HCT116 (cell line): ENCODE results near the gene GPR78. TPM values are rescaled to one million over a fixed set of nuclear protein-coding genes. Genes with fewer than 3 reads are reported as not detected.

ENCODE experiments used
- ATAC-seq: fragments of 200-7000 bp; cut with Tn5 transposase; 2 replicates; pipeline ENCODE4 v1.9.1; 2020; ENCODE audit warnings: mild to moderate bottlenecking, moderate library complexity
- BruUV-seq: library from RNA; stranded (reverse); fragments of 400-500 nt; replicated peaks from 2 replicates; lab custom pipeline; 2021; lab: Mats Ljungman, UMichigan
- CTCF ChIA-PET: fragments of 300-600 bp; sonication (Branson Sonifier 250); formaldehyde crosslinking; loops from one replicate; lab custom pipeline; 2021; ENCODE audit warnings: antibody characterized with exemption; lab: Charles Lee
- POLR2A ChIA-PET: fragments of 300-600, 350-600 bp; sonication (Branson Sonifier 250); formaldehyde crosslinking; loops from one replicate; lab custom pipeline; 2021; ENCODE audit warnings: antibody characterized with exemption; lab: Charles Lee
- RAD21 ChIA-PET, 2 experiments: fragments of 300-600 bp; sonication (Branson Sonifier 250); formaldehyde crosslinking; loops; one replicate each; lab custom pipeline; 2023; ENCODE audit warnings: low total read pairs in 2 of 2; ENCODE audit not compliant: uncharacterized antibody in 2 of 2, unreplicated experiment in 2 of 2, low non-redundant PET in 1 of 2; lab: Charles Lee
- DNase-seq: peaks from one replicate; pipeline ENCODE4 v3.0.0-alpha.2; 2010; ENCODE audit warnings: low read depth, low spot score
- H2AFZ ChIP-seq: fragments of 200-600 bp; shearing (Covaris generic), sonication (generic); 2 replicates; pipeline ENCODE4 v1.6.1; 2017; ENCODE audit warnings: low read depth, mixed run types, mixed read lengths, antibody characterized with exemption, low read length; ENCODE audit not compliant: poor library complexity, severe bottlenecking
- H3K27ac ChIP-seq: 2 replicates; pipeline ENCODE4 v1.5.1; 2012; ENCODE audit warnings: low read depth, low read length
- H3K27me3 ChIP-seq: fragments of 200-600 bp; sonication (generic); 2 replicates; pipeline ENCODE4 v1.6.1; 2016; ENCODE audit warnings: mixed run types, low read length, mixed read lengths; ENCODE audit not compliant: insufficient read depth
- H3K36me3 ChIP-seq, 2 experiments: fragments of 200-500 bp in 1 of 2; fragments of 200-600 bp in 1 of 2; sonication (Bioruptor generic) in 1 of 2; sonication (generic) in 1 of 2; 2 replicates each; pipeline versions ENCODE4 v1.5.1 to v1.6.1; 2014 to 2016; ENCODE audit warnings: low read length in 2 of 2, inconsistent platforms in 1 of 2, mixed read lengths in 1 of 2, mixed run types in 1 of 2; ENCODE audit not compliant: insufficient read depth in 2 of 2, control insufficient read depth in 1 of 2
- H3K4me1 ChIP-seq, 2 experiments: fragments of 200-600 bp in 1 of 2; sonication (generic) in 1 of 2; 2 replicates each; pipeline versions ENCODE4 v1.5.1 to v1.6.1; 2012 to 2017; ENCODE audit warnings: low read length in 2 of 2, inconsistent platforms in 1 of 2, mild to moderate bottlenecking in 1 of 2, mixed read lengths in 1 of 2, mixed run types in 1 of 2, moderate library complexity in 1 of 2; ENCODE audit not compliant: insufficient read depth in 2 of 2, control insufficient read depth in 1 of 2
- H3K4me2 ChIP-seq: fragments of 200-600 bp; sonication (generic); 2 replicates; pipeline ENCODE4 v1.6.1; 2017; ENCODE audit warnings: mixed run types, low read length, mixed read lengths
- H3K4me3 ChIP-seq, 2 experiments: fragments of 200-600 bp in 1 of 2; sonication (generic) in 1 of 2; replicated peaks in 1 of 2; 2 replicates each; pipeline ENCODE4 v1.5.1; 2011 to 2016; ENCODE audit warnings: low read length in 2 of 2, control low read depth in 1 of 2, low read depth in 1 of 2, mild to moderate bottlenecking in 1 of 2, mixed read lengths in 1 of 2, mixed run types in 1 of 2
- H3K79me2 ChIP-seq: fragments of 200-600 bp; sonication (generic); 2 replicates; pipeline ENCODE4 v1.6.1; 2017; ENCODE audit warnings: mild to moderate bottlenecking, mixed run types, low read length, moderate library complexity, mixed read lengths; ENCODE audit not compliant: insufficient read depth
- H3K9ac ChIP-seq: fragments of 200-600 bp; sonication (generic); 2 replicates; pipeline ENCODE4 v1.6.1; 2016; ENCODE audit warnings: low read length, mixed read lengths
- H3K9me2 ChIP-seq: fragments of 200-600 bp; sonication (generic), shearing (Covaris generic); 2 replicates; pipeline ENCODE4 v1.6.1; 2017; ENCODE audit warnings: mixed run types, mild to moderate bottlenecking, moderate library complexity; ENCODE audit not compliant: insufficient read depth
- H3K9me3 ChIP-seq, 2 experiments: fragments of 200-500 bp in 1 of 2; fragments of 200-600 bp in 1 of 2; sonication (Bioruptor generic) in 1 of 2; sonication (generic) in 1 of 2; 2 replicates each; pipeline ENCODE4 v1.6.1; 2014 to 2017; ENCODE audit warnings: low read length in 2 of 2, mixed read lengths in 2 of 2, inconsistent platforms in 1 of 2, low read depth in 1 of 2, mild to moderate bottlenecking in 1 of 2, mixed run types in 1 of 2, moderate library complexity in 1 of 2; ENCODE audit not compliant: control insufficient read depth in 1 of 2, insufficient read depth in 1 of 2
- H4K20me1 ChIP-seq: fragments of 200-600 bp; sonication (generic), shearing (Covaris generic); 2 replicates; pipeline ENCODE4 v1.6.1; 2017; ENCODE audit warnings: mixed run types, mild to moderate bottlenecking, moderate library complexity; ENCODE audit not compliant: insufficient read depth
- ATF3 ChIP-seq: IDR thresholded peaks from 2 replicates; pipeline ENCODE4 v1.6.1; 2012
- CBX3 ChIP-seq: IDR thresholded peaks from 2 replicates; pipeline ENCODE4 v1.6.1; 2012; ENCODE audit warnings: low read depth
- CEBPB ChIP-seq: IDR thresholded peaks from 2 replicates; pipeline ENCODE4 v1.6.1; 2012; ENCODE audit warnings: low read depth
- CTCF ChIP-seq, 3 experiments: fragments of 200-600 bp in 1 of 3; sonication (generic) in 1 of 3; IDR thresholded peaks in 2 of 3; conservative IDR thresholded peaks in 1 of 3; 2 replicates each; pipeline ENCODE4 v1.5.1; 2012 to 2017; ENCODE audit warnings: low read depth in 2 of 3, low read length in 2 of 3, antibody characterized with exemption in 1 of 3, borderline replicate concordance in 1 of 3, control low read depth in 1 of 3, mild to moderate bottlenecking in 1 of 3, mixed read lengths in 1 of 3, mixed run types in 1 of 3, moderate library complexity in 1 of 3; ENCODE audit not compliant: insufficient read depth in 1 of 3
- EGR1 ChIP-seq: IDR thresholded peaks from 2 replicates; pipeline ENCODE4 v1.6.1; 2012; ENCODE audit warnings: low read depth
- ELF1 ChIP-seq: IDR thresholded peaks from 2 replicates; pipeline ENCODE4 v1.6.1; 2012; ENCODE audit warnings: low read depth, borderline replicate concordance
- EZH2 ChIP-seq: fragments of 200-600 bp; sonication (generic); IDR thresholded peaks from 2 replicates; pipeline ENCODE4 v1.6.1; 2017; ENCODE audit warnings: antibody characterized with exemption, mixed run types
- EZH2phosphoT487 ChIP-seq: fragments of 200-600 bp; IDR thresholded peaks from 2 replicates; pipeline ENCODE4 v1.6.1; 2018; ENCODE audit warnings: antibody characterized with exemption, borderline replicate concordance
- FOSL1 ChIP-seq: IDR thresholded peaks from 2 replicates; pipeline ENCODE4 v1.6.1; 2012; ENCODE audit warnings: low read depth
- JUND ChIP-seq: IDR thresholded peaks from 2 replicates; pipeline ENCODE4 v1.6.1; 2012
- MAX ChIP-seq: IDR thresholded peaks from 2 replicates; pipeline ENCODE4 v1.6.1; 2012
- POLR2A ChIP-seq: IDR thresholded peaks from 2 replicates; pipeline ENCODE4 v1.7.0; 2011; ENCODE audit warnings: borderline replicate concordance; ENCODE audit not compliant: insufficient read depth, insufficient read length; ENCODE audit errors: extremely low read depth
- RAD21 ChIP-seq: IDR thresholded peaks from 2 replicates; pipeline ENCODE4 v1.6.1; 2012; ENCODE audit warnings: low read depth, mild to moderate bottlenecking
- SP1 ChIP-seq: IDR thresholded peaks from 2 replicates; pipeline ENCODE4 v1.6.1; 2012; ENCODE audit warnings: low read depth
- SRF ChIP-seq: IDR thresholded peaks from 2 replicates; pipeline ENCODE4 v1.6.1; 2012; ENCODE audit warnings: low read depth
- TCF7L2 ChIP-seq: IDR thresholded peaks from 2 replicates; pipeline ENCODE4 v1.7.0; 2011; ENCODE audit warnings: borderline replicate concordance, inconsistent platforms; ENCODE audit not compliant: insufficient read depth, insufficient read length; ENCODE audit errors: extremely low read depth
- YY1 ChIP-seq: IDR thresholded peaks from 2 replicates; pipeline ENCODE4 v1.6.1; 2011; ENCODE audit warnings: low read length, low read depth, moderate library complexity, mild to moderate bottlenecking; ENCODE audit not compliant: insufficient replicate concordance; ENCODE audit errors: extremely low read depth
- ZBTB33 ChIP-seq: IDR thresholded peaks from 2 replicates; pipeline ENCODE4 v1.6.1; 2011; ENCODE audit warnings: mild to moderate bottlenecking, low read length, moderate library complexity; ENCODE audit not compliant: insufficient replicate concordance; ENCODE audit errors: extremely low read depth
- intact Hi-C: fragments of 100-400 bp; cut with micrococcal nuclease; formaldehyde crosslinking; loops from 2 replicates; pipeline ENCODE4 v1.10.0; 2022
- total RNA-seq: library from RNA; stranded (reverse); gene quantifications from one replicate; pipeline ENCODE4 v1.2.1, GENCODE V29; 2021; ENCODE audit not compliant: unreplicated experiment

The GPR78 gene
- total RNA-seq, 1 experiment from 2014 or later = not detected

GRCh38 chr4:8532245-8532781, 47.9 kb upstream of the GPR78 start:
- no peak overlapping the region for H3K9ac ChIP-seq
- POLR2A ChIA-PET = no interaction called here
- ATAC-seq = no peak
- no peaks in the 10 kb centered on the region for H3K9me2 ChIP-seq
- DNase-seq = no peak
- no peaks in the 10 kb centered on the region for H4K20me1 ChIP-seq
- no peak overlapping the region for H3K27ac ChIP-seq
- no peak overlapping the region for H3K4me3 ChIP-seq
- H3K36me3 ChIP-seq = no peaks in the 10 kb centered on the region
- H3K79me2 ChIP-seq = no peaks in the 10 kb centered on the region
- intact Hi-C loops = no loop called here
- peaks cover 25 to 44% of the 10 kb centered on the region in 2 experiments for H3K4me1 ChIP-seq
- BruUV-seq = no TSS peak
- H3K9me3 ChIP-seq = no peaks in the 10 kb centered on the region
- H2AFZ ChIP-seq = no peak overlapping the region
- CTCF ChIA-PET = no interaction called here
- H3K4me2 ChIP-seq = 0 out of 2 replicates have a peak overlapping the region, but pooled peaks have one; percentile 4
- RAD21 ChIA-PET = no interaction called here
- H3K27me3 ChIP-seq = no peaks in the 10 kb centered on the region
- TF ChIP-seq SRF (no peak), ELF1 (no peak), RAD21 (no peak), SP1 (no peak), EGR1 (no peak), TCF7L2 (no peak), FOSL1 (no peak), YY1 (no peak), JUND (no peak), ZBTB33 (no peak), MAX (no peak), ATF3 (no peak), CTCF (IDR thresholded peaks at IDR 0.05 in 2 of 3, conservative IDR thresholded peaks at IDR 0.05 in 1 of 3; ENCODE audit: borderline replicate concordance in 1 of 3, insufficient read depth in 1 of 3, low read depth in 2 of 3, low read length in 2 of 3) (no peak), CEBPB (no peak), POLR2A (no peak), EZH2 (no peak), CBX3 (no peak), EZH2phosphoT487 (no peak)
